CD4-positive, alpha-beta T cell (primary cell): ENCODE measurements around the gene OSBPL10. TPM values are rescaled to one million over a fixed set of nuclear protein-coding genes. Genes with fewer than 3 reads are reported as not detected.

Experiments
- ATAC-seq: fragments of 200-7000 bp; cut with Tn5 transposase; one replicate; pipeline ENCODE4 v1.10.0; 2022; ENCODE audit warnings: mild to moderate bottlenecking; ENCODE audit not compliant: poor library complexity
- CTCF ChIA-PET: fragments of 350-600 bp; sonication (Branson Sonifier 250); formaldehyde crosslinking; loops from one replicate; lab custom pipeline; 2021; ENCODE audit warnings: antibody characterized with exemption, inconsistent platforms; lab: Charles Lee
- POLR2A ChIA-PET: fragments of 350-600 bp; sonication (Branson Sonifier 250); formaldehyde crosslinking; loops from one replicate; lab custom pipeline; 2021; ENCODE audit warnings: antibody characterized with exemption, inconsistent platforms; lab: Charles Lee
- DNase-seq, 14 experiments: peaks; one replicate each; pipeline ENCODE4 v3.0.0-alpha.2; 2013 to 2020; ENCODE audit warnings: mixed read lengths in 2 of 14
- H3K27ac ChIP-seq, 2 donors: one replicate each; pipeline versions ENCODE4 v1.5.1 to v1.7.0; 2013; ENCODE audit warnings: low read length in 2 of 2, low read depth in 1 of 2, mild to moderate bottlenecking in 1 of 2
- H3K27me3 ChIP-seq, 2 experiments: 1 replicate in 1 of 2; 2 replicates in 1 of 2; pipeline versions ENCODE4 v1.6.1 to v1.7.0; 2013; ENCODE audit warnings: low read length in 2 of 2, control low read depth in 1 of 2, mild to moderate bottlenecking in 1 of 2, moderate library complexity in 1 of 2; ENCODE audit not compliant: insufficient read depth in 2 of 2, control insufficient read depth in 1 of 2
- H3K36me3 ChIP-seq: one replicate; pipeline ENCODE4 v1.6.1; 2013; ENCODE audit warnings: low read length, control low read depth; ENCODE audit not compliant: insufficient read depth
- H3K4me1 ChIP-seq: one replicate; pipeline ENCODE4 v1.6.1; 2013; ENCODE audit warnings: low read length, control low read depth; ENCODE audit not compliant: insufficient read depth
- H3K4me3 ChIP-seq: one replicate; pipeline ENCODE4 v1.5.1; 2013; ENCODE audit warnings: mild to moderate bottlenecking, low read length, moderate library complexity
- H3K9me3 ChIP-seq, 2 experiments: 1 replicate in 1 of 2; 2 replicates in 1 of 2; pipeline versions ENCODE4 v1.6.1 to v1.7.0; 2013; ENCODE audit warnings: low read length in 2 of 2, mild to moderate bottlenecking in 2 of 2, control low read depth in 1 of 2, moderate library complexity in 1 of 2; ENCODE audit not compliant: control insufficient read depth in 1 of 2, insufficient read depth in 1 of 2
- H3K27ac Mint-ChIP-seq: one replicate; pipeline ENCODE4 v1.8.0; 2020; ENCODE audit warnings: mixed read lengths
- H3K27me3 Mint-ChIP-seq: one replicate; pipeline ENCODE4 v1.8.0; 2021; ENCODE audit warnings: mixed read lengths
- H3K36me3 Mint-ChIP-seq: one replicate; pipeline ENCODE4 v1.8.0; 2021; ENCODE audit warnings: low read depth, mixed read lengths
- H3K4me1 Mint-ChIP-seq: one replicate; pipeline ENCODE4 v1.8.0; 2021; ENCODE audit warnings: low read depth, mixed read lengths
- H3K4me3 Mint-ChIP-seq: one replicate; pipeline ENCODE4 v1.8.0; 2020; ENCODE audit warnings: mild to moderate bottlenecking, mixed read lengths
- H3K9me3 Mint-ChIP-seq: one replicate; pipeline ENCODE4 v1.8.0; 2020; ENCODE audit warnings: mixed read lengths
- intact Hi-C, 2 experiments: fragments of 100-400 bp; cut with DNase I in 1 of 2; cut with micrococcal nuclease in 1 of 2; formaldehyde crosslinking; loops; one replicate each; pipeline versions ENCODE4 v1.15.1 to v1.9.0; 2023 to 2025; cut with DNase I, micrococcal nuclease
- total RNA-seq, 174 experiments: library from RNA in 2 of 174; stranded (reverse) in 2 of 174; gene quantifications; one replicate each; pipeline ENCODE4 v1.2.3 and lab custom pipeline; 2021 to 2026
- TF ChIP-seq, protein P1 (sequence below): fragments of 200-600 bp; IDR thresholded peaks from one replicate; pipeline ENCODE4 v1.8.0; 2022; ENCODE audit warnings: antibody characterized with exemption, mild to moderate bottlenecking

Gene OSBPL10
- total RNA-seq, 2 experiments from 2014 or later = not detected

DNA sequence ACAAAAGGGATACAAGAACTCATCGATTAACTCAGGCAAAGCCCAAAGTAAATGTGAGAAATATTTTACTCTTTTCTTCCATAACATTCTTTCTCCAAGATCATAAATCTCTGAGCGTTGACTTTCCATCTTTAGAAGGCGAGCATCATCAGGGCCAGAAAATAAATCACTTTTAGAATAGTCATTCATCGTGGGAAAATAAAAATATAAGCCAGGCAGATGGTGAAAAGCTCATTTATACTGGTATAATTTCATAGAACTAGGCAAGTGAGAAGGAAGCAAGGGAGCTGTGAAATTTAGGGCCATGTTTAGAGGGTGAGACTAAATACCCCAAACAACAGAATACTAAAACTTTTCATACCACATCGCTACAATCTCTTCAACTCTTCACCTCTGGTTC lies 257.4 kb downstream of the OSBPL10 start:
- intact Hi-C loops = loop anchor here in 1 of 2 experiments (10.0 kb wide), 1 partner anchor 421 kb away; no protein-coding TSS in a partner anchor
- H3K27me3 ChIP-seq = peaks cover 0 to 2% of the 10 kb centered on the region in 2 experiments
- DNase-seq (no peak), ATAC-seq (no peak)
- H3K36me3 Mint-ChIP-seq = no peaks in the 10 kb centered on the region
- H3K27me3 Mint-ChIP-seq = peaks cover 3% of the 10 kb centered on the region
- H3K4me1 Mint-ChIP-seq = no peaks in the 10 kb centered on the region
- H3K27ac ChIP-seq = no peak overlapping the region
- ChIA-PET CTCF (no interaction called here), POLR2A (no interaction called here)
- TF ChIP-seq, protein P1, sequence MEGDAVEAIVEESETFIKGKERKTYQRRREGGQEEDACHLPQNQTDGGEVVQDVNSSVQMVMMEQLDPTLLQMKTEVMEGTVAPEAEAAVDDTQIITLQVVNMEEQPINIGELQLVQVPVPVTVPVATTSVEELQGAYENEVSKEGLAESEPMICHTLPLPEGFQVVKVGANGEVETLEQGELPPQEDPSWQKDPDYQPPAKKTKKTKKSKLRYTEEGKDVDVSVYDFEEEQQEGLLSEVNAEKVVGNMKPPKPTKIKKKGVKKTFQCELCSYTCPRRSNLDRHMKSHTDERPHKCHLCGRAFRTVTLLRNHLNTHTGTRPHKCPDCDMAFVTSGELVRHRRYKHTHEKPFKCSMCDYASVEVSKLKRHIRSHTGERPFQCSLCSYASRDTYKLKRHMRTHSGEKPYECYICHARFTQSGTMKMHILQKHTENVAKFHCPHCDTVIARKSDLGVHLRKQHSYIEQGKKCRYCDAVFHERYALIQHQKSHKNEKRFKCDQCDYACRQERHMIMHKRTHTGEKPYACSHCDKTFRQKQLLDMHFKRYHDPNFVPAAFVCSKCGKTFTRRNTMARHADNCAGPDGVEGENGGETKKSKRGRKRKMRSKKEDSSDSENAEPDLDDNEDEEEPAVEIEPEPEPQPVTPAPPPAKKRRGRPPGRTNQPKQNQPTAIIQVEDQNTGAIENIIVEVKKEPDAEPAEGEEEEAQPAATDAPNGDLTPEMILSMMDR = no peak
- H3K9me3 Mint-ChIP-seq = no peaks in the 10 kb centered on the region
- no peak overlapping the region for H3K4me3 Mint-ChIP-seq
- no peaks in the 10 kb centered on the region for H3K36me3 ChIP-seq
- H3K27ac Mint-ChIP-seq = no peak overlapping the region
- no peak overlapping the region for H3K4me3 ChIP-seq
- H3K4me1 ChIP-seq = no peaks in the 10 kb centered on the region
- H3K9me3 ChIP-seq = no peaks in the 10 kb centered on the region

- Histone ChIP-seq H3K4me1 (no peaks in the 10 kb centered on the region), H3K36me3 (no peaks in the 10 kb centered on the region), H3K4me3 (no peak overlapping the region), H3K9me3 (no peaks in the 10 kb centered on the region), H3K27ac (no peak overlapping the region), H3K27me3 (peaks cover 0 to under 1% of the 10 kb centered on the region in 2 experiments)
- no peaks in the 10 kb centered on the region for H3K4me1 Mint-ChIP-seq
- DNase-seq = no peak
- no peak for ATAC-seq
- intact Hi-C loops = loop anchor here in 1 of 2 experiments (10.0 kb wide), 1 partner anchor 423 kb away; no protein-coding TSS in a partner anchor
- ChIA-PET POLR2A (no interaction called here), CTCF (no interaction called here)
- TF ChIP-seq, protein P1 = no peak
- no peak overlapping the region for H3K27ac Mint-ChIP-seq
- H3K27me3 Mint-ChIP-seq = peaks cover 4% of the 10 kb centered on the region
- no peaks in the 10 kb centered on the region for H3K36me3 Mint-ChIP-seq
- no peak overlapping the region for H3K4me3 Mint-ChIP-seq
- no peaks in the 10 kb centered on the region for H3K9me3 Mint-ChIP-seq
Observed at GRCh38 chr3:31721676-31722075, 259.4 kb downstream of the OSBPL10 start.

DNA sequence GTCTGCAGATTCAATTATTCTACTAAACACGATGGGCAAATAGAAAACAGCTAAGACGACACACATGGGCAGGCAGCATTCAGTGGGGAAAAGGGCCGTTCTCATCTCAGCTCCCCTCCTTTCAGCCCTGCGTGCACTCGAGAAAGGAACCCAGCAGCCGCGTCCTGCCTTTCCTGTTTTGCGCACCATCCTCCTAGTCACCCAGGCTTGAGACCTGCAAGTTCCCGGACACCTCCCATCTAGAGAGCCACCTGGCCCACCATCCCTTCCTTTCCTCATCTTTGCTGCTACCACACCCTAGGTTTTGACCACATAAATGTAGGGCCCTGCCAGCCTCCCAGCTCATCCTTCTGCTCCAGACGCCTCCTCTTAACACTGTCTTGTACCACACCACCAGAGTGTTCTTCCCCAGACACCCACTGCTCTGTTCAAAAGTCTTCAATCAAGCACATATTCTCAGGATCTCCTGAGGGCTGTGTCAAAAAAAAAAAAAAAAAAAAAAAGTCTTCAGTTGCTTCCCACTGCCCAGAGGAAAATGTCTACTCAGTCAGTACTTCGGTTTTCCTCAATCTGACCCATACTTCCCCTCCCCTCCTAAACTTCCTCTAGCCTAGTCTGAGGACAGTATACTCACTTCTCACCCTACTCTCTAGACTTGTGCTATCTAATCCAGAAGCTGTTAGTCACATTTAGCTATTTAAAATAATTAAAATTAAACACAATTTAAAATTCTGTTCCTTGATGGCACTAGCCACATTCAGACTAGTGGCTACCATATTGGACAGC lies 266.4 kb downstream of the OSBPL10 start:
- Histone ChIP-seq H3K27me3 (no peaks in the 10 kb centered on the region), H3K4me3 (no peak overlapping the region), H3K27ac (no peak overlapping the region), H3K4me1 (no peaks in the 10 kb centered on the region), H3K9me3 (no peaks in the 10 kb centered on the region), H3K36me3 (no peaks in the 10 kb centered on the region)
- Mint-ChIP-seq H3K36me3 (no peaks in the 10 kb centered on the region), H3K9me3 (peaks cover 6% of the 10 kb centered on the region), H3K27me3 (peaks cover 4% of the 10 kb centered on the region), H3K4me3 (no peak overlapping the region), H3K4me1 (no peaks in the 10 kb centered on the region), H3K27ac (no peak overlapping the region)
- ATAC-seq = no peak
- POLR2A ChIA-PET = no interaction called here
- DNase-seq = no peak
- CTCF ChIA-PET = interaction anchor here (1.0 kb wide), 1 partner anchor 164 kb away, joined by 4 read pairs; no protein-coding TSS in a partner anchor
- TF ChIP-seq, protein P1 = no peak
- intact Hi-C loops = no loop called here
